ENCODE results near the gene MCF2L.

MCF2L gene

GRCh38 chr13:112985803-112986408 lies 16.9 kb downstream of the MCF2L start:
- H3K4me3 ChIP-seq (ENCODE audit: low read depth, low read length): no peak overlapping the region
- no peak for DNase-seq
- no peak overlapping the region for H3K27ac ChIP-seq
- peaks cover 4% of the 10 kb centered on the region for H3K9me3 ChIP-seq (ENCODE audit: severe bottlenecking)
- H3K36me3 ChIP-seq: no peaks in the 10 kb centered on the region; the same call in 1 of the 2 replicates
- TF ChIP-seq, protein P1, sequence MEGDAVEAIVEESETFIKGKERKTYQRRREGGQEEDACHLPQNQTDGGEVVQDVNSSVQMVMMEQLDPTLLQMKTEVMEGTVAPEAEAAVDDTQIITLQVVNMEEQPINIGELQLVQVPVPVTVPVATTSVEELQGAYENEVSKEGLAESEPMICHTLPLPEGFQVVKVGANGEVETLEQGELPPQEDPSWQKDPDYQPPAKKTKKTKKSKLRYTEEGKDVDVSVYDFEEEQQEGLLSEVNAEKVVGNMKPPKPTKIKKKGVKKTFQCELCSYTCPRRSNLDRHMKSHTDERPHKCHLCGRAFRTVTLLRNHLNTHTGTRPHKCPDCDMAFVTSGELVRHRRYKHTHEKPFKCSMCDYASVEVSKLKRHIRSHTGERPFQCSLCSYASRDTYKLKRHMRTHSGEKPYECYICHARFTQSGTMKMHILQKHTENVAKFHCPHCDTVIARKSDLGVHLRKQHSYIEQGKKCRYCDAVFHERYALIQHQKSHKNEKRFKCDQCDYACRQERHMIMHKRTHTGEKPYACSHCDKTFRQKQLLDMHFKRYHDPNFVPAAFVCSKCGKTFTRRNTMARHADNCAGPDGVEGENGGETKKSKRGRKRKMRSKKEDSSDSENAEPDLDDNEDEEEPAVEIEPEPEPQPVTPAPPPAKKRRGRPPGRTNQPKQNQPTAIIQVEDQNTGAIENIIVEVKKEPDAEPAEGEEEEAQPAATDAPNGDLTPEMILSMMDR (IDR thresholded peaks at IDR 0.05; ENCODE audit: low read depth, low read length): no peak
- no peaks in the 10 kb centered on the region for H3K27me3 ChIP-seq (ENCODE audit: insufficient read depth, low read depth, severe bottlenecking)

- Histone ChIP-seq H3K27me3 (ENCODE audit: insufficient read depth, low read depth, severe bottlenecking) (no peaks in the 10 kb centered on the region), H3K27ac (no peak overlapping the region), H3K36me3 (no peaks in the 10 kb centered on the region; the same call in 1 of the 2 replicates), H3K9me3 (ENCODE audit: severe bottlenecking) (peaks cover 4% of the 10 kb centered on the region), H3K4me3 (ENCODE audit: low read depth, low read length) (no peak overlapping the region)
- TF ChIP-seq, protein P1 (IDR thresholded peaks at IDR 0.05; ENCODE audit: low read depth, low read length): no peak
- no peak for DNase-seq
These were observed 17.5 kb downstream of the MCF2L start for GRCh38 chr13:112986470-112986869.

DNA sequence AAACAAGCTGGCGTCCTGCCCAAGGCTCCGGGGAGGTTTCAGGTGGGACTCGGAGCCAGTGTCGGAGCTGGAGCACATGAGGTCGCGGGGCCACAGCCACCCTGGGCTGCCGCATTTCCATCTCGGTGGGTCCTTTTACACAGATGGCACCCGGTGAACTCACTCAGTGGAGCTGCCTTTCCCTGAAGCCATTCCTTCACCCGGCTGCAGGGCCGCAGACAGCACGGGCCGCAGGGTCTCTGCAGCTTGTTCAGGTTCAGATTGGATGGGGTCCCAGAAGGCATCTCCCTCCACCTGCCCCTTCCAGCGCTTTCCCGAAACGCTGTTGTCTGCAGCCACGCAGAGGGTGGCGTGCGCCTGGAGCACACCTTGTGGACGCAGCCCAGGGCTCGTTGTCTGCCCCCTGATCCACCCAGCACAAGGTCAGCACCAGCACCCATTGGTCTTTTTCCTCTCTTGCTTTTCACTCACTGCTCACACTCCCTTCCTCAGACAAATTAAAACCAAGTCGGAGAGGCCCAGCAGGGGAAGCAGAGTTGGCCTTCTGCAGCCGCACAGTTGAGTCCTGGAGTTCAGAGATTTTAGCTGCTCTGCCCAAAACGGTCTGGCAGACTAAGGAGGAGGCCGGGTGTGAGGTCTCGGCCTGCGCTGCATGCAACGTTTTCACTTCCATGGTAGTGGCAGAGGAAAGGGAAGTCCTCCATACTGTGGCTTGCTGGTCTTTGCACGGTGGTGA lies 18.1 kb downstream of the MCF2L start:
- DNase-seq: no peak
- no peak overlapping the region for H3K4me3 ChIP-seq (ENCODE audit: low read depth, low read length)
- no peaks in the 10 kb centered on the region for H3K27me3 ChIP-seq (ENCODE audit: insufficient read depth, low read depth, severe bottlenecking)
- H3K9me3 ChIP-seq (ENCODE audit: severe bottlenecking): peaks cover 4% of the 10 kb centered on the region
- no peak overlapping the region for H3K27ac ChIP-seq
- TF ChIP-seq, protein P1 (IDR thresholded peaks at IDR 0.05; ENCODE audit: low read depth, low read length): no peak
- H3K36me3 ChIP-seq: no peaks in the 10 kb centered on the region; the same call in 1 of the 2 replicates

- no peak overlapping the region for H3K27ac ChIP-seq
These were observed 18.6 kb downstream of the MCF2L start for GRCh38 chr13:112987682-112988024.

GRCh38 chr13:112990783-112991182 lies 21.8 kb downstream of the MCF2L start:
- TF ChIP-seq, protein P1 (IDR thresholded peaks at IDR 0.05; ENCODE audit: low read depth, low read length): no peak

More at GRCh38 chr13:112987682-112988024, 18.6 kb downstream of the MCF2L start:
- Histone ChIP-seq H3K9me3 (ENCODE audit: severe bottlenecking) (peaks cover 4% of the 10 kb centered on the region), H3K27me3 (ENCODE audit: insufficient read depth, low read depth, severe bottlenecking) (no peaks in the 10 kb centered on the region), H3K36me3 (no peaks in the 10 kb centered on the region; the same call in 1 of the 2 replicates), H3K4me3 (ENCODE audit: low read depth, low read length) (no peak overlapping the region)
- DNase-seq: no peak
- TF ChIP-seq, protein P1 (IDR thresholded peaks at IDR 0.05; ENCODE audit: low read depth, low read length): no peak

More at GRCh38 chr13:112990783-112991182, 21.8 kb downstream of the MCF2L start:
- Histone ChIP-seq H3K9me3 (ENCODE audit: severe bottlenecking) (peaks cover 4% of the 10 kb centered on the region), H3K27ac (no peak overlapping the region), H3K27me3 (ENCODE audit: insufficient read depth, low read depth, severe bottlenecking) (no peaks in the 10 kb centered on the region), H3K4me3 (ENCODE audit: low read depth, low read length) (no peak overlapping the region), H3K36me3 (no peaks in the 10 kb centered on the region; the same call in 1 of the 2 replicates)
- DNase-seq: peak; percentile 57
